Stimulated activated naive CD8-positive, alpha-beta T cell treated with anti-CD3 and anti-CD28 coated beads, Interleukin-15, Interleukin-2, amounts not matched to agents 100 ng/mL and 50 ng/mL, for 24 hours (primary cell): Measurements from ENCODE around the gene SDE2.
"Not testable (repeated sequence)": the region's sequence is repeated elsewhere in the genome, so short reads cannot be mapped to it uniquely, and the experiment has no call there.

Experiments used
- H3K27ac Mint-ChIP-seq: one replicate; pipeline ENCODE4 v1.8.0; 2021; ENCODE audit warnings: mild to moderate bottlenecking, mixed read lengths
- H3K27me3 Mint-ChIP-seq: one replicate; pipeline ENCODE4 v1.8.0; 2021; ENCODE audit warnings: mixed read lengths
- H3K36me3 Mint-ChIP-seq: one replicate; pipeline ENCODE4 v1.8.0; 2021; ENCODE audit warnings: low read depth, mixed read lengths
- H3K4me1 Mint-ChIP-seq: one replicate; pipeline ENCODE4 v1.8.0; 2021; ENCODE audit warnings: low read depth, mixed read lengths
- H3K4me3 Mint-ChIP-seq: one replicate; pipeline ENCODE4 v1.8.0; 2021; ENCODE audit warnings: mild to moderate bottlenecking, mixed read lengths
- H3K9me3 Mint-ChIP-seq: one replicate; pipeline ENCODE4 v1.8.0; 2021; ENCODE audit warnings: mixed read lengths

The SDE2 gene

GRCh38 chr1:225999912-226000337 lies 782 bp upstream of the SDE2 start:
- Mint-ChIP-seq H3K36me3 (peaks cover 19% of the 10 kb centered on the region), H3K4me1 (peaks cover 82% of the 10 kb centered on the region), H3K27me3 (no peaks in the 10 kb centered on the region), H3K9me3 (no peaks in the 10 kb centered on the region), H3K27ac (peak overlapping the region; percentile 100), H3K4me3 (peak overlapping the region; percentile 94)

GRCh38 chr1:225998560-225999226 lies 450 bp downstream of the SDE2 start:
- Mint-ChIP-seq H3K4me1 (peaks cover 79% of the 10 kb centered on the region), H3K9me3 (no peaks in the 10 kb centered on the region), H3K27ac (peak overlapping the region; percentile 100), H3K36me3 (peaks cover 29% of the 10 kb centered on the region), H3K4me3 (peak overlapping the region; percentile 94), H3K27me3 (no peaks in the 10 kb centered on the region)

- H3K9me3 Mint-ChIP-seq, result no peaks in the 10 kb centered on the region
- H3K4me1 Mint-ChIP-seq, result peaks cover 63% of the 10 kb centered on the region
- H3K27me3 Mint-ChIP-seq, result no peaks in the 10 kb centered on the region
- peak overlapping the region; percentile 56 for H3K27ac Mint-ChIP-seq
- H3K36me3 Mint-ChIP-seq, result peaks cover 40% of the 10 kb centered on the region
- peak overlapping the region; percentile 94 for H3K4me3 Mint-ChIP-seq
Observed at GRCh38 chr1:225996946-225997545, 2.1 kb downstream of the SDE2 start.

- Mint-ChIP-seq H3K27me3 (no peaks in the 10 kb centered on the region), H3K36me3 (peaks cover 49% of the 10 kb centered on the region), H3K27ac (peak overlapping the region; percentile 62), H3K4me3 (peak overlapping the region; percentile 94), H3K4me1 (peaks cover 61% of the 10 kb centered on the region), H3K9me3 (no peaks in the 10 kb centered on the region)
Observed at GRCh38 chr1:225995919-225996864, 3.0 kb downstream of the SDE2 start.

- Mint-ChIP-seq H3K9me3 (no peaks in the 10 kb centered on the region), H3K4me3 (peak overlapping the region; percentile 48), H3K27me3 (no peaks in the 10 kb centered on the region), H3K27ac (peak overlapping the region; percentile 81), H3K36me3 (peaks cover 80% of the 10 kb centered on the region), H3K4me1 (peaks cover 48% of the 10 kb centered on the region)
Observed at GRCh38 chr1:225990705-225991464, 8.3 kb downstream of the SDE2 start.

GRCh38 chr1:225987491-225988316 lies 11.4 kb downstream of the SDE2 start:
- no peak overlapping the region for H3K27ac Mint-ChIP-seq
- H3K36me3 Mint-ChIP-seq, result peaks cover 76% of the 10 kb centered on the region
- H3K27me3 Mint-ChIP-seq, result no peaks in the 10 kb centered on the region
- peaks cover 36% of the 10 kb centered on the region for H3K4me1 Mint-ChIP-seq
- no peak overlapping the region for H3K4me3 Mint-ChIP-seq
- H3K9me3 Mint-ChIP-seq, result no peaks in the 10 kb centered on the region

GRCh38 chr1:225981714-225982113 lies 17.4 kb downstream of the SDE2 start:
- H3K4me3 Mint-ChIP-seq, result no peak overlapping the region
- no peaks in the 10 kb centered on the region for H3K9me3 Mint-ChIP-seq
- no peaks in the 10 kb centered on the region for H3K27me3 Mint-ChIP-seq
- no peak overlapping the region for H3K27ac Mint-ChIP-seq
- H3K4me1 Mint-ChIP-seq, result peaks cover 24% of the 10 kb centered on the region
- H3K36me3 Mint-ChIP-seq, result peaks cover 58% of the 10 kb centered on the region

GRCh38 chr1:225980005-225980836 lies 18.9 kb downstream of the SDE2 start:
- peaks cover 19% of the 10 kb centered on the region for H3K4me1 Mint-ChIP-seq
- no peak overlapping the region for H3K27ac Mint-ChIP-seq
- peaks cover 46% of the 10 kb centered on the region for H3K36me3 Mint-ChIP-seq
- H3K4me3 Mint-ChIP-seq, result no peak overlapping the region
- no peaks in the 10 kb centered on the region for H3K27me3 Mint-ChIP-seq
- H3K9me3 Mint-ChIP-seq, result no peaks in the 10 kb centered on the region

- Mint-ChIP-seq H3K4me3 (no peak overlapping the region), H3K9me3 (no peaks in the 10 kb centered on the region), H3K4me1 (peaks cover 19% of the 10 kb centered on the region), H3K27me3 (no peaks in the 10 kb centered on the region), H3K27ac (no peak overlapping the region), H3K36me3 (peaks cover 44% of the 10 kb centered on the region)
Observed at GRCh38 chr1:225979421-225979820, 19.7 kb downstream of the SDE2 start.

- Mint-ChIP-seq H3K4me1 (peaks cover 19% of the 10 kb centered on the region), H3K36me3 (peaks cover 36% of the 10 kb centered on the region), H3K9me3 (no peaks in the 10 kb centered on the region), H3K27me3 (no peaks in the 10 kb centered on the region), H3K27ac (peak overlapping the region; percentile 43), H3K4me3 (no peak overlapping the region)
Observed at GRCh38 chr1:225977937-225978748, 21.0 kb downstream of the SDE2 start.

- not testable (repeated sequence) for H3K27me3 Mint-ChIP-seq, H3K9me3 Mint-ChIP-seq, H3K4me3 Mint-ChIP-seq, H3K27ac Mint-ChIP-seq
- H3K4me1 Mint-ChIP-seq, result peaks cover 16% of the 10 kb centered on the region
- peaks cover 12% of the 10 kb centered on the region for H3K36me3 Mint-ChIP-seq
Observed at GRCh38 chr1:225975146-225975545, 24.0 kb downstream of the SDE2 start.

GRCh38 chr1:225974454-225974853 lies 24.7 kb downstream of the SDE2 start:
- peaks cover 5% of the 10 kb centered on the region for H3K36me3 Mint-ChIP-seq
- H3K27me3 Mint-ChIP-seq, result no peaks in the 10 kb centered on the region
- no peak overlapping the region for H3K4me3 Mint-ChIP-seq
- H3K27ac Mint-ChIP-seq, result no peak overlapping the region
- peaks cover 16% of the 10 kb centered on the region for H3K4me1 Mint-ChIP-seq
- H3K9me3 Mint-ChIP-seq, result no peaks in the 10 kb centered on the region
